Medulla oblongata (tissue), 1 donor: ENCODE data around the gene AVPR2.
A peak's percentile ranks its signal among the peaks of the same experiment; 100 is the strongest.

ENCODE experiments used
- DNase-seq: peaks from one replicate; pipeline ENCODE4 v3.0.0-alpha.2; 2015; ENCODE audit errors: extremely low spot score

The AVPR2 gene

GRCh38 chrX:153885968-153886903 lies 18.2 kb upstream of the AVPR2 start, which contains the start of gene L1CAM:
L1CAM (minus strand) TSS chrX:153886173; CDS start chrX:153875836, 10,337 bp downstream.
- DNase-seq, result no peak

- no peak for DNase-seq
Measured at GRCh38 chrX:153886915-153887314, 17.6 kb upstream of the AVPR2 start.

- DNase-seq, result no peak
Measured at GRCh38 chrX:153887385-153887784, 17.1 kb upstream of the AVPR2 start.

GRCh38 chrX:153888344-153888743 lies 16.1 kb upstream of the AVPR2 start:
- no peak for DNase-seq

GRCh38 chrX:153889123-153889522 lies 15.3 kb upstream of the AVPR2 start:
- no peak for DNase-seq

GRCh38 chrX:153897899-153898298 lies 6.6 kb upstream of the AVPR2 start:
- DNase-seq, result no peak

GRCh38 chrX:153900831-153901752 lies 3.4 kb upstream of the AVPR2 start:
- DNase-seq, result peak; percentile 30

GRCh38 chrX:153901753-153902140 lies 2.7 kb upstream of the AVPR2 start:
- DNase-seq, result no peak

- no peak for DNase-seq
Measured at GRCh38 chrX:153902385-153902784, 2.1 kb upstream of the AVPR2 start.

- no peak for DNase-seq
Measured at GRCh38 chrX:153903238-153903980, 1.1 kb upstream of the AVPR2 start.

- no peak for DNase-seq
Measured at GRCh38 chrX:153905481-153906095, 1.1 kb downstream of the AVPR2 start.

GRCh38 chrX:153906126-153906917 lies 1.8 kb downstream of the AVPR2 start:
- DNase-seq, result no peak

- no peak for DNase-seq
Measured at GRCh38 chrX:153907456-153907855, 3.0 kb downstream of the AVPR2 start.

- DNase-seq, result no peak
Measured at GRCh38 chrX:153908219-153908860, 3.9 kb downstream of the AVPR2 start.

GRCh38 chrX:153909024-153909979 lies 4.8 kb downstream of the AVPR2 start:
- no peak for DNase-seq

GRCh38 chrX:153909980-153910360 lies 5.5 kb downstream of the AVPR2 start:
- no peak for DNase-seq

- DNase-seq, result no peak
Measured at GRCh38 chrX:153910446-153910845, 6.0 kb downstream of the AVPR2 start.

- no peak for DNase-seq
Measured at GRCh38 chrX:153911798-153912197, 7.3 kb downstream of the AVPR2 start.

GRCh38 chrX:153913211-153913610 lies 8.7 kb downstream of the AVPR2 start:
- no peak for DNase-seq
